GM19023 (cell line): ENCODE data around the gene MAPRE2.

Experiments
- ATAC-seq: cut with Tn5 transposase; IDR thresholded peaks from one replicate; pipeline ENCODE4 v1.9.1; 2021; ENCODE audit warnings: mild to moderate bottlenecking, moderate library complexity; ENCODE audit not compliant: unreplicated experiment

Gene MAPRE2

DNA sequence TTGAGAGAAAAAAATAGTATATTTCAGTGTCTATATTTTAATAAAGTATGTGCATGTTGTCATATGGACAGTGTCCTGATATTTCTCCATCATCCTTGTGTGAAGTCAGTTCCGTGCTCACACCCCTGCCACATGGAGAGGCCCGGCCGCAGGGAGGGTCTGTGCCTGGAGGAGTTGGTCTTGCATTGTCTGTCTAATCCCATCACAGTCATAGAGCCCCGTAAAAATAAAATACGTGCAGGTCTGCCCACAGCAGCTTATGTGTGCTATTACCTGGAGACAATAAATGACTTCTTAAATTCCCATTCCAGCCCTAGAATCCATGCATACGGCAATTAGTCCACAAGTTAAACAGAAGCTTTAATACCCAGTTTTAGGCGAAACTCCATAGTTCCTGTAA lies 20.1 kb downstream of the MAPRE2 start:
- no peak for ATAC-seq

DNA sequence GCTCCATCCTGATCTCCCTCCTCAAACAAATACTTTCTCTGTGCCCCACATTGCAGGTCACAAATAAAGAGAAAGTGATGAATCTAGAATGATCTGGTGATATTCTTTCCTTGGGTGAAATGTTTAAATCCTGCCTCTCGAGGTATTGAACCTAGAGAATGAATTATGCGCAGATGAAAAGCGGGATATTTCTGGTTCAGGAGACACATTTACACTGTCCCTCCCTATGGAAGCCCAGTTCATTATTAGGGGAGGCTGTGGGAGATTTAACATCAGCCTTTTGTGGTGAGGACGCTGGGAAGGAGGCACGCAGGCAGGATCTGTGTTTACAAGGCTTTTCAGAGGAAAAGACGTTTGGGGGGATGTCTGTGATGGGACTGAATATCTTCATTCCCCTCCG lies 20.6 kb downstream of the MAPRE2 start:
- ATAC-seq: no peak

GRCh38 chr18:35062408-35062807 lies 21.2 kb downstream of the MAPRE2 start:
- no peak for ATAC-seq

GRCh38 chr18:35063875-35064690 lies 22.9 kb downstream of the MAPRE2 start:
- no peak for ATAC-seq

DNA sequence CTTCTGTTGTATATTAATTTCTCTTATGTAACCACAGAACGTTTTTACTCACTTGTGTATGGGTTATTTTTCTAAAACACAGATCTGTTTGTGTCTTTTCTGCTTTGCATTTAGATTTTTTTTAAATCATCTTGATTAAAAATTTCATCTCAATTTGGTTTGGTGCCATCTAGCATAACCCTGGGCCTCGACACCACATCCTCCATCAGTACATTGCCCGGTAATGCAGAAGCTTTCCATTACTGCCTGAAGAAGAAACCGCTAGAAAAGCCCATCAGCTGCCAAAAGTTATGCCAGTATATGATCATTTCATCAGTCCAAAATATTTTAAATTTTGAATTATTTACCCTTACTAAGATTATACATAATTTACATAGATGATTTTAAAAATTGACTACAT lies 26.2 kb downstream of the MAPRE2 start:
- no peak for ATAC-seq

- peak; percentile 78 for ATAC-seq
Observed at GRCh38 chr18:35071819-35072247, 30.6 kb downstream of the MAPRE2 start.

- ATAC-seq: no peak
Observed at GRCh38 chr18:35072616-35073015, 31.4 kb downstream of the MAPRE2 start.

DNA sequence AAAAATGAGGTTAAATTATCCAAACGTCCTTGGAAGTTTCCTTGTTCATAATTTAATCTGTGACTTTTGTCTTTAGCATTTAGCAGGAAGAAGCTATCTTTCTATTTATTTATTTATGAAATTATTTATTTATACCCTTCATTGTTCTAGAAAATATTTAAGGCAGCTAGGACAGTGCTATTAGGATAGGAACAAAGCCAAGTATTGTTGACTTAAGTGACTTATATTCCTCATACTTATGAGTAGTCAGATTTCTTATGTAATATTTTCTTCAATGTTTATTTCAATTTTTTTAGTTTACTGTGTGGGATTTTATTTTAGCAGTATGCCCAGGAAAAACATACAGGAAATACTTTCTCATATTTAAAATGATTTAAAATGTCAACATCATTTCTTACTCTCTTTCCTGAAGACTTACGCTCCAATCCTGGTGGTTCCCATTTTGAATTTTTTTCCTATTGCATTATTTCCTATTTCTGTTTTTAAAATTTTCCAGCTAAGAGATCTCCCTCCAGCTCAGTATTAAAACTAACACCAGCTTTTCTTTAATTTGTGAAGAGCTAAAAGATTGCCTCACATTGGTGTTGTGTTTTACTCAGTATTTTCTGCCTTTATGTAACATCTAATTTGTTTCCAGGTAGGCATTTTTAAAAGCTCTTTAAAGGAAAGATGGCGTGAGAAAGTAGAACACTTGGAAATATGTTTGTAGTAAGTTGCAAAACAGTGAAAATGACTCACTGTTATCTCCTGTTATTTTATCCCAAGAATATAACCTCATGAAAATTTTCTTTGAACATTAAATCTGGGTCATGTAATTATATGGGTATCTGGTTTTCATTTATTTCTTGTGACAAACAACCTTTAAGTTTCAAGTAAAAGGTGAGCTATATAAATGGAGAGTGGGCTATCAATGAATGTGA lies 32.2 kb downstream of the MAPRE2 start:
- ATAC-seq: no peak

- ATAC-seq: no peak
Observed at GRCh38 chr18:35074581-35074980, 33.4 kb downstream of the MAPRE2 start.

GRCh38 chr18:35075132-35075531 lies 33.9 kb downstream of the MAPRE2 start:
- ATAC-seq: no peak

DNA sequence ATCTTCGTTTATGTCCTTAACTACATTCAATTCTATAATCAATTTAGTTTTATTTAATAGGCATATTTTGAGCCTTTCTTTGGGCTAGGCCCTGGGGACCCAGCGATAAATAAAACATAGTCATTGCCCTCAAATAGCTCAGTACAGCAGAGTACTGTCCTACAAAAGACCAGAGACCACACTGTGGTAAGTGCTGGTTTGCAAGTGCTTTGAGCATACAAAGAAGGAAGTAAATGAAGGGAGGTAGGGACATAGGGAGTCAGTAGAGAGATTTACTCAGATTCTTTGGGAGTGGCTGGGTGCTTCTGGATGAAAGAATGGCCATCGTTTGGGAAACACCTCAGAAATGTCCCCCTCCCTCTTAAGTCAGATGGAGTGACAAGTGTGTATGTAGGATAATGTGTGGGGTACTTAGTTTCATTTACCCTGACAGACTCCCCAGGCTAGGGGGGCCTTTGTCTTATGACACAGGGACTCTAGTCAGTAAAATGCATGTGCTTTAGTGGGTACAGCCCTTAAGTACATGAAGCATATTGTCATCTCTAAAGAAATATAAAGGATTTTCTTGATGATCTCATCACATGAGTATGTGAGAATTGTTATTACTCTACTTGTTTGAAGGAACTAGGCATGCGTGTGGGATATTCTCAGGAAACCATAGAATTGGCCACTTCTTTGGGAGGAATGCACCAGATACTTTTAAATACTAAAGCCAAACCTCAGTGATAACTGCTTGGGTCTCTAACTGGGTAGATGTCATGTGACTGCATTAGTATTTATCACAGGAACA lies 35.1 kb downstream of the MAPRE2 start:
- no peak for ATAC-seq

DNA sequence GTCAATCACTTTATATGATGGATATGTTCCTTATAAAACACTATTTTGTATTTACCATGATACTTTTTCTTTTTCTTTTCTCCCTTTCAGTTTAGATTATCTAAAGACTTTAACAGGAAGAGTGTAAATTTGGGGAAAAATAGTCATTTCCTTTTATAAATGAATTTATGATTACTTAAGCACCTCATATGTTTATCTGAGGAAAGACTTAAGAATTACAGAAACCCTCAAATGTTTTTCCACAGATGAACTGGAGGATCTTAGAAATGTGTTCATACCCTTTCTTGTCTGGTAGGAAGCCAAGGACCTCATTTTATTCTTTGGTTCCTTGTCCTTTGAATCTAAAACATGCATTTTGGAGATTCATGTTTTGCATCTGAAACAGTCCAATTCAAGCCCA lies 36.7 kb downstream of the MAPRE2 start:
- ATAC-seq: no peak

- no peak for ATAC-seq
Observed at GRCh38 chr18:35080058-35080457, 38.8 kb downstream of the MAPRE2 start.

GRCh38 chr18:35083174-35083712 lies 42.0 kb downstream of the MAPRE2 start:
- ATAC-seq: no peak

- no peak for ATAC-seq
Observed at GRCh38 chr18:35084494-35085449, 43.6 kb downstream of the MAPRE2 start.

DNA sequence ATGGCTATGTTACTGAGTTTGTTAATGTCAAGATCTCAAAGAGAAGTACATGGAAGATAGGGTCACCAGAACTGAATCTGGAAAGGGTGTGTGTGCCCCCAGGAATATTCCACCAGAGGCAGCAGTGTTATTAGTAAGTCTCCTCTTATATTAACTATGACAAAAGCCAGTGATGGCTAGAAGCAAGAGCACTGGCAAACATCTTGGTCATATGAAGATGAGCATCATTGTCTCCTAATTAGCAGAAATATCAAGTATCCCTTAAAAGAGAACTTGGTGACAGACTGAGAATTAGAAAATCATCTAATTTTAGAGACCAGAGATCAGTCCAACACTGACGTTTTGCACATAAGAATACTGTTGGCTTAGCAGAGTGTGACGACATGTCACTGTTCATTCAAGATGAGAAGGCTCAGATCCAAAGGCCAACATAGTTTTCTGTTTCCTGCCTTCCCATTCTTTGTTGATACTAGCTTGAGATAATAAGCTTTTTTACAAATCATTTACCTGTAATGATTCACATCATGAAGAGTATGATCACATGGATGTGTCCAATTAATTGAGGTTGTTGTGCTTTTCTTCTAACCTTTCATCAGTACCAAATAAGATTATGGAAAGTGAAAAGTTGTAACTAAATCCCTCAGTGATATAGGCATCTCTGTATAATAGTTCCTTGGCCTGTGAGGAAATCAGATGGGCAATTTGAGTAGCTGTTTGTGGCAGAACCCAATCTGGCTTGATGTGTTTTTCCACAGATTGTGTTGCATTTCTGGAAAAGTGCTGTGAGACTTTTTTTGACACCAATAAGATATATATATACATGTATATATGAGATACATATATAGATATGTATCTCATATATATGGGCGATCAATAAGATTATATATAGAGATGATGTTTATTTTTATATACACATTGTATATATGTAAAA lies 44.5 kb downstream of the MAPRE2 start:
- no peak for ATAC-seq

- ATAC-seq: no peak
Observed at GRCh38 chr18:35086704-35087103, 45.5 kb downstream of the MAPRE2 start.

DNA sequence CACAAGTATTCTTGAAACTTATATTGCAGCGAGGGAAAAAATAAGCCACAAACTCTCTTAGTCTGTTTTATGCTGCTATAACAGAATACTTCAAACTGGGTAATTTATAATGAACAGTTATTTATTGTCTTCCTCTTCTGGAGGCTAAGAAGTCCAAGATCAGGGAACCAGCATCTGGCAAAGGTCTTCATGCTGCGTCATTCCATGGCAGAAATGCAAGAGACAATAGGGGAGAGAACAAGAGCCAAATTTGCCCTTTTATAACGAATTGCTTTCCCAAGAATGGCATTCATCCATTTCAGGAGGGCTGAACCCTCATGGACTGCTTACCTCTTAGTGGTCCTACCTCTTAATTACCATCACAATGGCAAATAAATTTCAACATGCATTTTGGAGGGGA lies 46.5 kb downstream of the MAPRE2 start:
- no peak for ATAC-seq

DNA sequence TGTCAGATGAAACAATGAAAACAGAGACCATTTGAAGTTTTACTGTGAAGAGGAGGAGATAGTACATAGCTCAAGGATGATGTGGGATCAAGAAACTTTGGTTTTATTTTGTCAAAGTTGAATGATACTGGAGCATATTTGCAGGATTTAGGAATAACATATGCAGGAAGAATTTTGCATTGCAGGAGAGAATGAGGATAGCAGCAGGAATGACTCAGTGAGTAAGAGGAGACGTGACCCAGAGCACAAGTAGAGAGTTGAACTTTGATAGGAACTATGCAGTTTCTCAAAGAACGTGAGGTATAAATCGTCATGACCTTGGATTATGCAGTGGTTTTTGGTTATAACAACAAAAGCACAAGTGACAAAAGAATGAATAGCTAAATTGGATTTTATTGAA lies 47.7 kb downstream of the MAPRE2 start:
- ATAC-seq: no peak
